ENCODE measurements around the gene EFCAB5.

EFCAB5 gene

DNA sequence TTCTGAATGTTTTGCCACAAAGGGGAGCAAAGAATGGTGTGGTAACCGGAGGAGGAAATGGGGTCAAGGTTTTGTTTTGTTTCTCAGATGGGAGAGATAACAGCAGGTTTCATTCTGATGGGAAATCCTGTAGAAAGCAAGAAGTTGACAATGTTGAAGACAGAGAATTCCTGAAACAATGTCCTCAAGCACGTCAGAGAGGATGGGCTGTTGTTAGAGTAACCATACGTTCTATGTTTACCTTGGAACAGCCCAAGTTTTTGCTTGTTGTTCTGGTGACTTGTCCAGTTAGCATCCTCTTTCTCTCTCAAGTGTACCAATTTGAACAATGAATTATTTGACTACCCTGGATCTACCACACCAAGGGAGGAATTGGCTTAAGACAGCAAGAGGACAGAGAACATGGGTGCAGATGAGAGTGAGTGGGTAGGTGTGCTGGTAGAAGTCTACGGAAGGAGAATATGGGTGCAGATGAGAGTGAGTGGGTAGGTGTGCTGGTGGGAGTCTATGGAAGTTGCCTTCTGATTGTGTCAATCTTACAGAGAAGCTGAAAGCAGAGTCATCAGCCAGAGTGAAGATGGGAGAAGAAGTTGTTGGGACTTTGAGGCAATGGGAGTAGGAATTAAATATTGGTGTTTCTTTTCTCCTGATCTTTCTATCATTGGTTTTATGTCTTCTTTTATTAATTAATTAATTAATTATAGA is 160.4 kb downstream of the EFCAB5 start:
- H3K9me3 Mint-ChIP-seq, result no peaks in the 10 kb centered on the region
- H3K4me1 Mint-ChIP-seq, result peaks cover 3% of the 10 kb centered on the region
- no peak overlapping the region for H3K4me3 Mint-ChIP-seq
- H3K27ac Mint-ChIP-seq, result no peak overlapping the region
- no peaks in the 10 kb centered on the region for H3K27me3 Mint-ChIP-seq (ENCODE audit: low read depth)
- TF ChIP-seq, protein P1, sequence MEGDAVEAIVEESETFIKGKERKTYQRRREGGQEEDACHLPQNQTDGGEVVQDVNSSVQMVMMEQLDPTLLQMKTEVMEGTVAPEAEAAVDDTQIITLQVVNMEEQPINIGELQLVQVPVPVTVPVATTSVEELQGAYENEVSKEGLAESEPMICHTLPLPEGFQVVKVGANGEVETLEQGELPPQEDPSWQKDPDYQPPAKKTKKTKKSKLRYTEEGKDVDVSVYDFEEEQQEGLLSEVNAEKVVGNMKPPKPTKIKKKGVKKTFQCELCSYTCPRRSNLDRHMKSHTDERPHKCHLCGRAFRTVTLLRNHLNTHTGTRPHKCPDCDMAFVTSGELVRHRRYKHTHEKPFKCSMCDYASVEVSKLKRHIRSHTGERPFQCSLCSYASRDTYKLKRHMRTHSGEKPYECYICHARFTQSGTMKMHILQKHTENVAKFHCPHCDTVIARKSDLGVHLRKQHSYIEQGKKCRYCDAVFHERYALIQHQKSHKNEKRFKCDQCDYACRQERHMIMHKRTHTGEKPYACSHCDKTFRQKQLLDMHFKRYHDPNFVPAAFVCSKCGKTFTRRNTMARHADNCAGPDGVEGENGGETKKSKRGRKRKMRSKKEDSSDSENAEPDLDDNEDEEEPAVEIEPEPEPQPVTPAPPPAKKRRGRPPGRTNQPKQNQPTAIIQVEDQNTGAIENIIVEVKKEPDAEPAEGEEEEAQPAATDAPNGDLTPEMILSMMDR (IDR thresholded peaks at IDR 0.05; ENCODE audit: unreplicated experiment in 3 of 3), result no peak
- H3K36me3 Mint-ChIP-seq (ENCODE audit: low read depth), result no peaks in the 10 kb centered on the region

DNA sequence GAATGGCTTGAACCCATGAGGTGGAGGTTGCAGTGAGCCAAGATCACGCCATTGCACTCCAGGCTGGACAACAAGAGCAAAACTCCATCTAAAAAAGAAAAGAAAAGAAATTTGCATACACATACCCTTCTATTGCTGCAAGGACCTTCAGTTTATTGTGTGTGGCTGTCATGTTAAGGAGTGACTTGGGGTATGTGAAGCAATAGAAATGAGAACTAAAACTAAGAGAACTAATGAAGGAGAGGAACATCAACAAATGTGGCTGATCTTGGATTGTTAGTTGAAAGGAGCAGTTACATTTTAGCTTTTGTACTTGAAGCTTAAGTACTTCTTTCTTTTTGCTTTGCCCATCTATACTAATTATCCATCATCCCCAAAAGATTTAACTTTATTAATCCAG is 162.5 kb downstream of the EFCAB5 start:
- Mint-ChIP-seq H3K27ac (no peak overlapping the region), H3K4me1 (peaks cover 3% of the 10 kb centered on the region), H3K4me3 (no peak overlapping the region), H3K9me3 (no peaks in the 10 kb centered on the region), H3K36me3 (ENCODE audit: low read depth) (no peaks in the 10 kb centered on the region), H3K27me3 (ENCODE audit: low read depth) (no peaks in the 10 kb centered on the region)
- TF ChIP-seq, protein P1 (IDR thresholded peaks at IDR 0.05; ENCODE audit: unreplicated experiment in 3 of 3), result no peak

DNA sequence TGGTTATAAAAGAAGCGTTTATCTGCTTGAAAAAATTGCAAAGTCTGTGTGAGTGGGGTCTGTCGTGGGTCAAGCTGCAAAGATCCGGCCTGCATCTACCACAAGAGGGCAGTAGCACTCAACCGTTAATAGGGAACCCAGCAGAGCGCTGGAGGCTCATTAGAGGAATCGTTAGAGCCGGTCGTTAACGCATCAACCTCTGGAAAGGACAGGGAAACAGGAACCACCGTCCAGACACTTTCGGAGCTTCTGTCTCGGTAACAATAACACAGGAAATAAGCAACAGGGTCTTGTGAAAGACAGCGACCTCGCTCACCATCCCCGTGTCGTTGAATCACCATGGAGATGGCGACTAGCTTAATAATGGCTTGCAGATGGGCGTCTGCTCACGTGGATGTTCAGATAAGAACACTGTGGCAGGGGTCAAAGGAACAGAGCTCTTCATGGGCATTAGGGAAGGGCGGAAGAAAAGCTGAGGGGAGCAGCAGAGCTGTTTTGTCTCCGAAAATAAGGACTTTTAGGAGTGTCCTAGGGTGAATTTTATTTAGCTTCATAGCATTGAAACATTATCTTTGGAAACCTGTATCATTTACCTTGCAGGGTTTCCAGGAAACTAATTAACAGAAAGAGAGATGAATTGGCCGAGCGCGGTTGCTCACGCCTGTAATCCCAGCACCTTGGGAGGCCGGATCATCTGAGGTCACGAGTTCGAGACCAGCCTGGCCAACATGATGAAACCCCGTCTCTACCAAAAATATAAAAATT is 163.3 kb downstream of the EFCAB5 start:
- Mint-ChIP-seq H3K4me3 (peak overlapping the region; percentile 85 to 87 (median 86)), H3K36me3 (ENCODE audit: low read depth) (no peaks in the 10 kb centered on the region), H3K27me3 (ENCODE audit: low read depth) (no peaks in the 10 kb centered on the region), H3K4me1 (peaks cover 3% of the 10 kb centered on the region), H3K9me3 (no peaks in the 10 kb centered on the region), H3K27ac (peak overlapping the region in 1 of 3 experiments; percentile 43)
- TF ChIP-seq, protein P1 (IDR thresholded peaks at IDR 0.05; ENCODE audit: unreplicated experiment in 3 of 3), result peak; percentile 88 to 95 (median 91)

DNA sequence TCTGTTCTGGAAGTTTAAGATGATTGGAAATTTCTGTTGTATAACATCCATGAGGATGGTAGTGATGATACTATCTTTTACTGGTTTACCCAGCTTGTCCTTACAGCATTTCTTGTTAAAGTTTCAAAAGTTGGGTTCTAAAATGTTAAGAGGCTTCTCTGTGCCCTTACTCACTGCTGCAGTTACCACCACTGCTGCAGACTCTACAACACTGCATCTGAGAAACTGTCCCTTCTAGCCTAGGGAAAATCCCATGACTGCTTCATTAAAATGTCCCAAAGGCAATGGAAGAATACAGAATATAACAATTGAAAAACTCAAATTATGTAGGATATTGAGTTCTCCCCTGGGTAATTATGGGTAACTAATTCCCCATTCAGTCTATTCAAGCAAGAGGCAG is 171.4 kb downstream of the EFCAB5 start:
- TF ChIP-seq, protein P1 (IDR thresholded peaks at IDR 0.05; ENCODE audit: unreplicated experiment in 3 of 3), result no peak

DNA sequence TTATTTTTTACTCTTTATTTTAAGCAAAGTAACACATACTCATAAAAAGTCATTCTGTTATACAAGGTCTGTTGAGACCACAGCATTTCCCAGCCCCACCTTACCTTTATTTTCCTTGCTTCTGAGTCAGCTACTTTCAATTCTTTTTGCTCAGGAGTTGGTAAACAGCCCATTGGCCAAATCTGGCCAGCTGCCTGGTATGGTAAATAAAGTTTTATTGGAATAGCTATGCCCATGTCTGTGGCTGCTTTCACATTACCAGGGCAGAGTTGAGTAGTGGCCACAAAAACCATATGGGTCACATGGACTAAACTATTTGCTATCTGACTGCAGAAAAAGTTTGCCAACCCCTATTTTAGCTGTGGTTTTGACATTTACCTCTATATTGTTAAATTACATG is 171.8 kb downstream of the EFCAB5 start:
- Mint-ChIP-seq H3K27ac (no peak overlapping the region), H3K4me3 (no peak overlapping the region), H3K9me3 (no peaks in the 10 kb centered on the region), H3K27me3 (ENCODE audit: low read depth) (no peaks in the 10 kb centered on the region), H3K36me3 (ENCODE audit: low read depth) (no peaks in the 10 kb centered on the region), H3K4me1 (peaks cover 15% of the 10 kb centered on the region)
- TF ChIP-seq, protein P1 (IDR thresholded peaks at IDR 0.05; ENCODE audit: unreplicated experiment in 3 of 3), result no peak

More for the DNA sequence above, 171.4 kb downstream of the EFCAB5 start:
- Mint-ChIP-seq H3K4me3 (no peak overlapping the region), H3K4me1 (peaks cover 10% of the 10 kb centered on the region), H3K27me3 (ENCODE audit: low read depth) (no peaks in the 10 kb centered on the region), H3K9me3 (no peaks in the 10 kb centered on the region), H3K36me3 (ENCODE audit: low read depth) (no peaks in the 10 kb centered on the region), H3K27ac (no peak overlapping the region)
